Hair follicle dermal papilla cell (primary cell): ENCODE data around the gene SPATA46. TPM values are rescaled to one million over a fixed set of nuclear protein-coding genes. Genes with fewer than 3 reads are reported as not detected.

ENCODE experiments used
- small RNA-seq: library from RNA; depleted of rRNA; stranded (forward); fragments of <200 nt; gene quantifications from one replicate; pipeline ENCODE3, GENCODE V24; 2012
- total RNA-seq: library from RNA; depleted of rRNA; stranded (reverse); fragments of >200 nt; gene quantifications from 2 replicates; pipeline ENCODE4 v1.2.3, GENCODE V29; 2012

Gene SPATA46, protein sequence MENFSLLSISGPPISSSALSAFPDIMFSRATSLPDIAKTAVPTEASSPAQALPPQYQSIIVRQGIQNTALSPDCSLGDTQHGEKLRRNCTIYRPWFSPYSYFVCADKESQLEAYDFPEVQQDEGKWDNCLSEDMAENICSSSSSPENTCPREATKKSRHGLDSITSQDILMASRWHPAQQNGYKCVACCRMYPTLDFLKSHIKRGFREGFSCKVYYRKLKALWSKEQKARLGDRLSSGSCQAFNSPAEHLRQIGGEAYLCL
- not detected in 2 replicates for total RNA-seq

DNA sequence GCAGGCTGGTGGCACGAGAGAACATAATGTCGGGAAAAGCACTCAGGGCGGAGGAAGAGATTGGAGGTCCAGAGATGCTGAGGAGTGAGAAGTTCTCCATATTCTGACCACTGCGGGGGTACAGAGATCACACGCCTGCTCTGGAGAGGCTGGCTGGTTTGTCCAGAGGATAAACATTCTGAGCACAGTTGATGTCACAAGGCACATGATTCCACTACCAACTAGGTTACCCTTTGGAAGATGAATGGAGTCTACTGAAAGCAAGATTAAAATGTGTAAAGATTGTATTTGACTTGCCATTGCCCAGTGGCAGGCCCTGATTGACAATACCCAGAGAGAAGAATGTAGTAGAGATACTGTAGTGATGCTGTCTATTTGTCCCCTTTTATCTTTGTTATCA is at the start of gene SPATA46:
Gene SPATA46 (minus strand): TSS at position 164 of the 400 bp plus-strand sequence. CDS start 64 bp downstream, at position 100.

DNA sequence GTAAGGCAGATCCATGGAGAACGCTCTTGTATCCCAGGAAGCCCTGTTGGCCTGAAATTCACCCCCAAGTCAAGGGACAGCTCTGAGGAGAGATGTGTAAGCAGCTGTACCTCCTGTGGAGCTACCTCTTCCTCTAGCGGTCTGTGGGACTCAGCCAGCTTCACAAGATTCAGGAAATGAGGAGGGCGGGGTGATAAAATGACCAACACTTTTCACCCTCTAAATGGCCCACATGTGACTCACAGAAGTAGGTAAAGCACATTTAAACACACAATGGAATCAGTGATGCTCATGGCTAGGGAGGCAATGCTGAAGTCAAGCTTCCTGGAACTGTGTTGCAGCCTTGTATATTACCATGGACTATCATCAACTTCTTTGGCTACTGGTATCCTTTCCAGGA is 35.3 kb upstream of the SPATA46 start, which contains the start of gene SH2D1B:
Gene SH2D1B (minus strand): TSS at position 135 of the 400 bp plus-strand sequence. CDS start 120 bp downstream, at position 15.

DNA sequence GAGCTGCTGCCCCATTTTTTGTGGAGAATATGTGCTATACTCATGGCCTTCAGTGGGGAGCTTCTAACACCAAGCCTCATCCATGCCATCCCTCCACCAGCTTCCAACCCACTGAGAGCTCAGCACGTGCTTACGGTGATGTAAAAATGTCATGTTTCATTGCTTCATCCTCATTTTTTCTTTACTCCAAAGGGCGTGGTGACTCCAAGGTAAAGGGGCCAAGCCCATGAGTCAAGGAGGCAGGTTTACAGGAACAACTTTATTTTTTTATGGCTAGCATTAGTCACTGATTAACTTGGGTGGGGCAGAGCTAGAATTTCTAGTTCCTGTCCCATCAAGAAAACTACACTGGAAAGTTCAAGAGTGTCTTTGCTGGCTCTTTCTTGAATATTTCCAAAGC is 4.7 kb upstream of the SPATA46 start, which contains the start of gene C1orf226:
Gene C1orf226 (plus strand): TSS at position 346 of the 400 bp plus-strand sequence. CDS start 174 bp downstream, outside the sequence.

Small RNA genes lying within 50 kb of the gene (small RNA-seq; reads per million reads assigned to genes)
- gene MIR556 (not detected), gene RNA5SP61 (not detected)

Other genes starting within 250 kb of the SPATA46 start
- 0.24 and 0.49 TPM in 2 replicates for gene C1orf226, start 4.9 kb upstream of the SPATA46 start, total RNA-seq
- not detected in 2 replicates for gene SH2D1B, start 35.3 kb upstream of the SPATA46 start, total RNA-seq
- 48.1 and 55.5 TPM in 2 replicates for gene UHMK1, start 121.0 kb upstream of the SPATA46 start, total RNA-seq
- 94.3 and 97.9 TPM in 2 replicates for gene UAP1, start 184.9 kb upstream of the SPATA46 start, total RNA-seq